OCI-LY3 (cell line): ENCODE results near the gene STPG3.

ENCODE experiments used
- H2AFZ ChIP-seq: fragments of 200-600, 300-600 bp; shearing (Covaris generic); 2 replicates; pipeline ENCODE4 v1.6.0; 2014; ENCODE audit warnings: antibody characterized with exemption, low read depth, low read length
- H3K27ac ChIP-seq: fragments of 200-600, 300-600 bp; sonication (generic); 2 replicates; pipeline ENCODE4 v1.5.1; 2014; ENCODE audit warnings: mild to moderate bottlenecking, low read length, moderate library complexity, mixed read lengths
- H3K27me3 ChIP-seq: fragments of 200-600, 300-600 bp; sonication (generic); 2 replicates; pipeline ENCODE4 v1.6.1; 2014; ENCODE audit warnings: low read depth, low read length, mixed read lengths
- H3K36me3 ChIP-seq: fragments of 200-600, 300-600 bp; sonication (generic); replicated peaks from 2 replicates; pipeline ENCODE3; 2014; ENCODE audit warnings: low read depth, low read length, mixed read lengths
- H3K4me1 ChIP-seq: fragments of 300-600, 200-600 bp; sonication (generic); 2 replicates; pipeline ENCODE4 v1.6.1; 2014; ENCODE audit warnings: low read length, mixed read lengths
- H3K4me2 ChIP-seq: fragments of 200-600, 300-600 bp; sonication (generic); 2 replicates; pipeline ENCODE4 v1.6.1; 2014; ENCODE audit warnings: low read length, mixed read lengths
- H3K4me3 ChIP-seq: fragments of 300-600, 200-600 bp; sonication (generic); 2 replicates; pipeline ENCODE4 v1.5.1; 2014; ENCODE audit warnings: antibody characterized with exemption, mild to moderate bottlenecking, low read length, moderate library complexity
- H3K79me2 ChIP-seq: fragments of 300-600, 200-600 bp; shearing (Covaris generic); 2 replicates; pipeline ENCODE4 v1.6.1; 2014; ENCODE audit warnings: mild to moderate bottlenecking, low read length, mixed read lengths
- H3K9ac ChIP-seq: fragments of 300-600, 200-600 bp; shearing (Covaris generic); 2 replicates; pipeline ENCODE4 v1.6.0; 2014; ENCODE audit warnings: mild to moderate bottlenecking, low read length, moderate library complexity
- H3K9me3 ChIP-seq: fragments of 200-600, 300-600 bp; shearing (Covaris generic); 2 replicates; pipeline ENCODE4 v1.6.1; 2014; ENCODE audit warnings: low read length, mixed read lengths; ENCODE audit not compliant: insufficient read depth
- H4K20me1 ChIP-seq: fragments of 200-600, 300-600 bp; sonication (generic); 2 replicates; pipeline ENCODE4 v1.6.1; 2016; ENCODE audit warnings: low read length, mixed read lengths; ENCODE audit not compliant: insufficient read depth
- EZH2phosphoT487 ChIP-seq: fragments of 200-600 bp; shearing (Covaris generic); IDR thresholded peaks from 2 replicates; pipeline ENCODE4 v1.6.1; 2018; ENCODE audit warnings: antibody characterized with exemption, mixed run types, low read depth
- TF ChIP-seq, protein P1 (sequence below): fragments of 200-600, 300-600 bp; sonication (generic); IDR thresholded peaks from 2 replicates; pipeline ENCODE4 v1.5.1; 2014; ENCODE audit warnings: antibody characterized with exemption, low read length, low read depth

STPG3 gene

GRCh38 chr9:137206602-137207001, 44.5 kb upstream of the STPG3 start:
- no peaks in the 10 kb centered on the region for H3K27me3 ChIP-seq
- peaks cover 24% of the 10 kb centered on the region for H3K4me1 ChIP-seq
- H3K9me3 ChIP-seq = no peaks in the 10 kb centered on the region
- H3K9ac ChIP-seq = peak overlapping the region; percentile 83
- peak overlapping the region; percentile 93 for H3K4me2 ChIP-seq
- H2AFZ ChIP-seq = no peak overlapping the region
- no peak for TF ChIP-seq EZH2phosphoT487
- TF ChIP-seq, protein P1, sequence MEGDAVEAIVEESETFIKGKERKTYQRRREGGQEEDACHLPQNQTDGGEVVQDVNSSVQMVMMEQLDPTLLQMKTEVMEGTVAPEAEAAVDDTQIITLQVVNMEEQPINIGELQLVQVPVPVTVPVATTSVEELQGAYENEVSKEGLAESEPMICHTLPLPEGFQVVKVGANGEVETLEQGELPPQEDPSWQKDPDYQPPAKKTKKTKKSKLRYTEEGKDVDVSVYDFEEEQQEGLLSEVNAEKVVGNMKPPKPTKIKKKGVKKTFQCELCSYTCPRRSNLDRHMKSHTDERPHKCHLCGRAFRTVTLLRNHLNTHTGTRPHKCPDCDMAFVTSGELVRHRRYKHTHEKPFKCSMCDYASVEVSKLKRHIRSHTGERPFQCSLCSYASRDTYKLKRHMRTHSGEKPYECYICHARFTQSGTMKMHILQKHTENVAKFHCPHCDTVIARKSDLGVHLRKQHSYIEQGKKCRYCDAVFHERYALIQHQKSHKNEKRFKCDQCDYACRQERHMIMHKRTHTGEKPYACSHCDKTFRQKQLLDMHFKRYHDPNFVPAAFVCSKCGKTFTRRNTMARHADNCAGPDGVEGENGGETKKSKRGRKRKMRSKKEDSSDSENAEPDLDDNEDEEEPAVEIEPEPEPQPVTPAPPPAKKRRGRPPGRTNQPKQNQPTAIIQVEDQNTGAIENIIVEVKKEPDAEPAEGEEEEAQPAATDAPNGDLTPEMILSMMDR = no peak
- peaks cover 54% of the 10 kb centered on the region for H3K79me2 ChIP-seq
- no peaks in the 10 kb centered on the region; the same call in 1 of the 2 replicates for H4K20me1 ChIP-seq
- H3K36me3 ChIP-seq = peaks cover 5% of the 10 kb centered on the region
- no peak overlapping the region for H3K27ac ChIP-seq
- peak overlapping the region; percentile 93 for H3K4me3 ChIP-seq

DNA sequence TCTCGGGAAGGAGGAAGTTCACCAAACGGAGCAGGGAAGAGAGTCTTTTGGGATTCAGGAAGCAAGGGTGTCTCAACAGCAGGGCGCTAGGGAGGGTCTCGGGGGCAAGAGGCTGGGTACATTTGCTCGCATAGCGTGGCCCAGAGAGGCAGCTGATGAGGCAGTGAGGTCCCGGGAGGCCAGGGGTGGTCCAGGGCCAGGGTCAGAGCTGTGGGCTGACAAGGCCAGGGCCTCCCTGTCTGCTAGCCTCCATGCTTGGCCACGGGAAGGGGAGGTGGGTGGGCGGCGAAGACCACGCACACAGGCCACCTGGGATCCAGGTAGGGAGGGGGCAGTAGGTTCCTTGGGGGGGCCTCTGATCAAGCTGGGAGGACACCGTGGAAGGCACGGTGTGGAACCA, 39.6 kb upstream of the STPG3 start:
- Histone ChIP-seq H3K4me1 (peaks cover 2% of the 10 kb centered on the region), H2AFZ (no peak overlapping the region), H3K36me3 (peaks cover 5% of the 10 kb centered on the region), H3K9me3 (no peaks in the 10 kb centered on the region), H3K27me3 (no peaks in the 10 kb centered on the region), H3K4me2 (no peak overlapping the region), H4K20me1 (no peaks in the 10 kb centered on the region), H3K4me3 (no peak overlapping the region), H3K79me2 (peaks cover 9% of the 10 kb centered on the region), H3K9ac (no peak overlapping the region), H3K27ac (no peak overlapping the region)
- TF ChIP-seq, protein P1 = no peak
- no peak for TF ChIP-seq EZH2phosphoT487

- Histone ChIP-seq H3K4me3 (peak overlapping the region; percentile 78), H3K79me2 (no peaks in the 10 kb centered on the region), H2AFZ (no peak overlapping the region), H3K4me2 (peak overlapping the region; percentile 73), H3K9me3 (no peaks in the 10 kb centered on the region), H3K36me3 (peaks cover 5% of the 10 kb centered on the region), H3K27me3 (no peaks in the 10 kb centered on the region), H3K4me1 (no peaks in the 10 kb centered on the region), H3K9ac (peak overlapping the region; percentile 61), H4K20me1 (no peaks in the 10 kb centered on the region), H3K27ac (no peak overlapping the region)
- TF ChIP-seq, protein P1 = 0 out of 2 replicates have a peak, but pooled peaks have one; percentile 4
- no peak for TF ChIP-seq EZH2phosphoT487
These were observed 38.6 kb upstream of the STPG3 start for GRCh38 chr9:137212520-137212919.

- Histone ChIP-seq H2AFZ (no peak overlapping the region), H3K4me2 (peak overlapping the region; percentile 73), H3K9me3 (no peaks in the 10 kb centered on the region), H3K4me1 (no peaks in the 10 kb centered on the region), H3K27me3 (no peaks in the 10 kb centered on the region), H3K4me3 (peak overlapping the region; percentile 78), H3K36me3 (peaks cover 5% of the 10 kb centered on the region), H3K9ac (peak overlapping the region; percentile 61), H3K27ac (no peak overlapping the region), H3K79me2 (no peaks in the 10 kb centered on the region), H4K20me1 (no peaks in the 10 kb centered on the region)
- TF ChIP-seq EZH2phosphoT487 = no peak
- TF ChIP-seq, protein P1 = peak; percentile 35
These were observed 37.7 kb upstream of the STPG3 start for GRCh38 chr9:137213160-137214060.
